ENCODE results near the gene NACA2. TPM values are rescaled to one million over a fixed set of nuclear protein-coding genes. Genes with fewer than 3 reads are reported as not detected.

The NACA2 gene
- total and polyA plus RNA-seq, 2 donors (not counting 1 experiment from before 2014, with no cell fraction given): not detected

DNA sequence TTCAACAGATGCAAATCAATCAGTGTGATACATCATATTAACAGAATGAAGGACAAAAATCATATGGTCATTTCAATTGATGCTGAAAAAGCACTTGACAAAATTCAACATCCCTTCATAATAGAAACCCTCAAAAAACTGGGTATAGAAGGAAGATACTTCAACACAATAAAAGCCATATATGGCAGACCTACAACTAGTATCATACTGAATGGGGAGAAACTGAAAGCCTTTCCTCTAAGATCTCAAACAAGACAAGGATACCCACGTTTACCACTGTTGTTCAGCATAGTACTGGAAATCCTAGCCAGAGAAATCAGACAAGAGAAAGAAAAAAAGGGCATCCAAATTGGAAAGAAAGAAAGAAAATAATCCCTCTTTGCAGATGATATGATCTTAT lies 47.1 kb upstream of the NACA2 start:
- POLR2A ChIA-PET: no interaction called here
- Histone ChIP-seq H3K79me2 (ENCODE audit: control insufficient read depth, insufficient read depth, low read length) (no peaks in the 10 kb centered on the region), H4K20me1 (ENCODE audit: control insufficient read depth, insufficient read depth, low read length, poor library complexity, severe bottlenecking) (no peaks in the 10 kb centered on the region), H3K4me3 (ENCODE audit: control extremely low read depth in 1 of 5, extremely low read depth in 1 of 5, insufficient read depth in 1 of 5, low read depth in 2 of 5, low read length in 4 of 5) (no peak overlapping the region), H3K9ac (ENCODE audit: low read length) (no peak overlapping the region), H2AFZ (ENCODE audit: insufficient read depth, low read depth, low read length, poor library complexity, severe bottlenecking) (no peak overlapping the region), H3K36me3 (replicated peaks in 1 of 2; ENCODE audit: control extremely low read depth in 1 of 2, control insufficient read depth in 1 of 2, extremely low read depth in 1 of 2, insufficient read depth in 2 of 2, low read length in 1 of 2) (no peaks in the 10 kb centered on the region), H3K27me3 (replicated peaks in 1 of 4; ENCODE audit: control extremely low read depth in 1 of 4, control insufficient read depth in 3 of 4, insufficient read depth in 4 of 4, low read length in 3 of 4) (peaks cover 0 to 3% (median 0%) of the 10 kb centered on the region in 4 experiments), H3K4me2 (replicated peaks; ENCODE audit: low read depth, low read length, poor library complexity, severe bottlenecking) (no peak overlapping the region), H3K9me3 (ENCODE audit: control extremely low read depth in 1 of 3, control insufficient read depth in 2 of 3, insufficient read depth in 1 of 3, low read length in 2 of 3) (peaks cover 0 to 3% (median 0%) of the 10 kb centered on the region in 3 donors), H3K27ac (ENCODE audit: low read length in 2 of 2) (no peak overlapping the region), H3K4me1 (ENCODE audit: control insufficient read depth in 2 of 2, insufficient read depth in 2 of 2, low read length in 2 of 2) (peaks cover 0 to 3% of the 10 kb centered on the region in 2 donors)
- H3K4me1 Mint-ChIP-seq: peaks cover 6% of the 10 kb centered on the region
- ATAC-seq (ENCODE audit: low read depth) (no peak), DNase-seq (no peak)
- H3K27me3 Mint-ChIP-seq: peaks cover 26% of the 10 kb centered on the region
- intact Hi-C loops (cut with micrococcal nuclease): loop anchor here (5.0 kb wide), 2 partner anchors 226 to 469 kb away; no protein-coding TSS in a partner anchor
- WGBS (ENCODE audit: insufficient coverage): no CpG with 5 or more reads among the region's 1 CpG
- TF ChIP-seq EZH2 (IDR thresholded peaks at IDR 0.05; ENCODE audit: borderline replicate concordance, insufficient read depth, low read depth, low read length, poor library complexity, severe bottlenecking): no peak
- TF ChIP-seq, protein P1, sequence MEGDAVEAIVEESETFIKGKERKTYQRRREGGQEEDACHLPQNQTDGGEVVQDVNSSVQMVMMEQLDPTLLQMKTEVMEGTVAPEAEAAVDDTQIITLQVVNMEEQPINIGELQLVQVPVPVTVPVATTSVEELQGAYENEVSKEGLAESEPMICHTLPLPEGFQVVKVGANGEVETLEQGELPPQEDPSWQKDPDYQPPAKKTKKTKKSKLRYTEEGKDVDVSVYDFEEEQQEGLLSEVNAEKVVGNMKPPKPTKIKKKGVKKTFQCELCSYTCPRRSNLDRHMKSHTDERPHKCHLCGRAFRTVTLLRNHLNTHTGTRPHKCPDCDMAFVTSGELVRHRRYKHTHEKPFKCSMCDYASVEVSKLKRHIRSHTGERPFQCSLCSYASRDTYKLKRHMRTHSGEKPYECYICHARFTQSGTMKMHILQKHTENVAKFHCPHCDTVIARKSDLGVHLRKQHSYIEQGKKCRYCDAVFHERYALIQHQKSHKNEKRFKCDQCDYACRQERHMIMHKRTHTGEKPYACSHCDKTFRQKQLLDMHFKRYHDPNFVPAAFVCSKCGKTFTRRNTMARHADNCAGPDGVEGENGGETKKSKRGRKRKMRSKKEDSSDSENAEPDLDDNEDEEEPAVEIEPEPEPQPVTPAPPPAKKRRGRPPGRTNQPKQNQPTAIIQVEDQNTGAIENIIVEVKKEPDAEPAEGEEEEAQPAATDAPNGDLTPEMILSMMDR (IDR thresholded peaks at IDR 0.05): no peak
- CTCF ChIA-PET: interaction anchor here (4.8 kb wide), 1 partner anchor 198 kb away, joined by 75 read pairs; no protein-coding TSS in a partner anchor
- H3K9me3 Mint-ChIP-seq (ENCODE audit: insufficient read depth): peaks cover 3% of the 10 kb centered on the region
- no peak overlapping the region for H3K4me3 Mint-ChIP-seq
- no peak overlapping the region for H3K27ac Mint-ChIP-seq

GRCh38 chr17:61635913-61636432 lies 45.0 kb upstream of the NACA2 start:
- POLR2A ChIA-PET: no interaction called here
- no peak overlapping the region for H2AFZ ChIP-seq (ENCODE audit: insufficient read depth, low read depth, low read length, poor library complexity, severe bottlenecking)
- H3K27me3 Mint-ChIP-seq: peaks cover 45% of the 10 kb centered on the region

More at GRCh38 chr17:61635913-61636432, 45.0 kb upstream of the NACA2 start:
- peaks cover 0 to 10% (median 0%) of the 10 kb centered on the region in 4 experiments for H3K27me3 ChIP-seq (replicated peaks in 1 of 4; ENCODE audit: control extremely low read depth in 1 of 4, control insufficient read depth in 3 of 4, insufficient read depth in 4 of 4, low read length in 3 of 4)
- no peak overlapping the region for H3K4me3 ChIP-seq (ENCODE audit: control extremely low read depth in 1 of 5, extremely low read depth in 1 of 5, insufficient read depth in 1 of 5, low read depth in 2 of 5, low read length in 4 of 5)
- H3K9ac ChIP-seq (ENCODE audit: low read length): no peak overlapping the region
- no peaks in the 10 kb centered on the region for H3K79me2 ChIP-seq (ENCODE audit: control insufficient read depth, insufficient read depth, low read length)
- H3K36me3 ChIP-seq (replicated peaks in 1 of 2; ENCODE audit: control extremely low read depth in 1 of 2, control insufficient read depth in 1 of 2, extremely low read depth in 1 of 2, insufficient read depth in 2 of 2, low read length in 1 of 2): no peaks in the 10 kb centered on the region
- H3K4me2 ChIP-seq (replicated peaks; ENCODE audit: low read depth, low read length, poor library complexity, severe bottlenecking): no peak overlapping the region
- CTCF ChIA-PET: interaction anchor here (0.7 to 4.8 kb wide), 15 partner anchors 10 to 473 kb away, joined by 3 to 75 read pairs (median 4); no protein-coding TSS in a partner anchor
- DNase-seq: peak; percentile 68
- H3K4me1 ChIP-seq (ENCODE audit: control insufficient read depth in 2 of 2, insufficient read depth in 2 of 2, low read length in 2 of 2): peaks cover 0 to 3% of the 10 kb centered on the region in 2 donors
- intact Hi-C loops (cut with micrococcal nuclease): loop anchor here (1.0 to 5.0 kb wide), 3 partner anchors 201 to 471 kb away; no protein-coding TSS in a partner anchor
- ATAC-seq (ENCODE audit: low read depth): no peak
- no peak overlapping the region for H3K27ac Mint-ChIP-seq
- peaks cover 6% of the 10 kb centered on the region for H3K4me1 Mint-ChIP-seq
- H3K4me3 Mint-ChIP-seq: no peak overlapping the region
- peaks cover 3% of the 10 kb centered on the region for H3K9me3 Mint-ChIP-seq (ENCODE audit: insufficient read depth)
- H4K20me1 ChIP-seq (ENCODE audit: control insufficient read depth, insufficient read depth, low read length, poor library complexity, severe bottlenecking): no peaks in the 10 kb centered on the region
- H3K9me3 ChIP-seq (ENCODE audit: control extremely low read depth in 1 of 3, control insufficient read depth in 2 of 3, insufficient read depth in 1 of 3, low read length in 2 of 3): peaks cover 0 to 3% (median 0%) of the 10 kb centered on the region in 3 donors
- TF ChIP-seq, protein P1 (IDR thresholded peaks at IDR 0.05): peak; percentile 86
- no peak for TF ChIP-seq EZH2 (IDR thresholded peaks at IDR 0.05; ENCODE audit: borderline replicate concordance, insufficient read depth, low read depth, low read length, poor library complexity, severe bottlenecking)
- WGBS (ENCODE audit: insufficient coverage): 0% methylated on average over 2 of the region's 3 CpGs
- H3K27ac ChIP-seq (ENCODE audit: low read length in 2 of 2): no peak overlapping the region

All from B cell (primary cell).